ENCODE data around the gene EIF4E1B.

- TF ChIP-seq CTCF (IDR thresholded peaks at IDR 0.05), result no peak
- no peak for TF ChIP-seq EZH2 (IDR thresholded peaks at IDR 0.05; ENCODE audit: borderline replicate concordance, insufficient read depth, low read depth, low read length, poor library complexity, severe bottlenecking)
Observed at GRCh38 chr5:176601901-176602482, 28.5 kb upstream of the EIF4E1B start.
